COR-L47 (cell line): ENCODE results near the gene IQCF5.
"Not testable (repeated sequence)": the region's sequence is repeated elsewhere in the genome, so short reads cannot be mapped to it uniquely, and the experiment has no call there.

Experiments used
- DNase-seq: peaks from one replicate; lab custom pipeline; 2025; lab: John Stamatoyannopoulos, UW

Gene IQCF5

GRCh38 chr3:51868896-51869295 lies 6.5 kb downstream of the IQCF5 start:
- DNase-seq: not testable (repeated sequence)

GRCh38 chr3:51862886-51863285 lies 12.5 kb downstream of the IQCF5 start:
- no peak for DNase-seq

- no peak for DNase-seq
Measured at GRCh38 chr3:51860703-51861665, 14.4 kb downstream of the IQCF5 start, which contains the start of gene IQCF2. Gene IQCF2, plus strand, starts transcription at chr3:51861615. Its CDS starts 52 bp downstream, at chr3:51861667.

- not testable (repeated sequence) for DNase-seq
Measured at GRCh38 chr3:51855411-51855810, 20.0 kb downstream of the IQCF5 start.

GRCh38 chr3:51845129-51845528 lies 30.3 kb downstream of the IQCF5 start:
- no peak for DNase-seq

GRCh38 chr3:51836606-51837005 lies 38.8 kb downstream of the IQCF5 start:
- no peak for DNase-seq

- no peak for DNase-seq
Measured at GRCh38 chr3:51830836-51831385, 44.5 kb downstream of the IQCF5 start.

- DNase-seq: no peak
Measured at GRCh38 chr3:51830345-51830744, 45.1 kb downstream of the IQCF5 start.

- no peak for DNase-seq
Measured at GRCh38 chr3:51828297-51828696, 47.1 kb downstream of the IQCF5 start.
